ENCODE data around the gene BMP7.

DNA sequence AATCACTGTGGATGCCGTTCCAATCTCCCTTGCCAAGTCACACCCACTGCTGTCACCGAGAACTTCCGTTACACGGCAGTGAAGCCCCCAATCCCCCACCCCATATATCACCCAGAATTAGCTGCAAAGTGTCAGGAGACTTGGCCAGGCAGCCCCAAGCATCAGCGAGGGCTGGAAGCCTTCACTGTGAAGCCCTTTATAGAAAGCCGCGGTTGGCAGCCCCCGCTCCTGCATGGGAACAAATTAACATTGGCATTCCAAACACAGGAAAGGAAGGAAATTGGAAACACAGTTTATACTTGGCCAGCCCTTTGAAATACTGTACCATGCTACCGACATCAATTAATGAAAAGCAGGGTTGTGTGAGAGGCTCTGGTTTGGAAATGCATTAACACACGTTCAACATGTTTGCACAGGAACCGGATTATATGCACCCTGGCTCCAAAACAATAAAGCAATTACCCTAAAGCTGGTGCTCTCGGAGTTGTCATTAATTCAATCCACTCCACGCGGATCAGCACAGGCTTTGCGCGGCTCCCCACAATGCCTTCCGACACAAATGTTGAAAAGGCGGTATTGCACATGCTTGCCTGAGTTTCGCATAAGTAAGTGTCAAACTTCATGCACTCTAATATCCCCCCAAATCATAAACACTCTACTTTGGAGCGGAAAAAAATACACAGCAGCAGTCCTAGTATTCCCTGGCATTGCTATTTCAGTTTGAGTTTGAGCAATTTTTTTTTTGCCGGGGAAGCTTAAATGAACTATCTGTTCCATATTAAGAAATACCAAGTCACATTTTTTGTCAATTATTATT is 7.1 kb downstream of the BMP7 start:
- TF ChIP-seq, protein P1, sequence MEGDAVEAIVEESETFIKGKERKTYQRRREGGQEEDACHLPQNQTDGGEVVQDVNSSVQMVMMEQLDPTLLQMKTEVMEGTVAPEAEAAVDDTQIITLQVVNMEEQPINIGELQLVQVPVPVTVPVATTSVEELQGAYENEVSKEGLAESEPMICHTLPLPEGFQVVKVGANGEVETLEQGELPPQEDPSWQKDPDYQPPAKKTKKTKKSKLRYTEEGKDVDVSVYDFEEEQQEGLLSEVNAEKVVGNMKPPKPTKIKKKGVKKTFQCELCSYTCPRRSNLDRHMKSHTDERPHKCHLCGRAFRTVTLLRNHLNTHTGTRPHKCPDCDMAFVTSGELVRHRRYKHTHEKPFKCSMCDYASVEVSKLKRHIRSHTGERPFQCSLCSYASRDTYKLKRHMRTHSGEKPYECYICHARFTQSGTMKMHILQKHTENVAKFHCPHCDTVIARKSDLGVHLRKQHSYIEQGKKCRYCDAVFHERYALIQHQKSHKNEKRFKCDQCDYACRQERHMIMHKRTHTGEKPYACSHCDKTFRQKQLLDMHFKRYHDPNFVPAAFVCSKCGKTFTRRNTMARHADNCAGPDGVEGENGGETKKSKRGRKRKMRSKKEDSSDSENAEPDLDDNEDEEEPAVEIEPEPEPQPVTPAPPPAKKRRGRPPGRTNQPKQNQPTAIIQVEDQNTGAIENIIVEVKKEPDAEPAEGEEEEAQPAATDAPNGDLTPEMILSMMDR (IDR thresholded peaks at IDR 0.05) = no peak
- TF ChIP-seq POLR2A (IDR thresholded peaks at IDR 0.05) (no peak), EP300 (IDR thresholded peaks at IDR 0.05) (no peak)

All from sigmoid colon (tissue), 4 donors.